ENCODE measurements around the gene RALGAPA1. TPM values are rescaled to one million over a fixed set of nuclear protein-coding genes. Genes with fewer than 3 reads are reported as not detected.

RALGAPA1 gene
- total RNA-seq, 6 experiments from 2014 or later: 16.2 to 23.3 (median 19.7) TPM

DNA sequence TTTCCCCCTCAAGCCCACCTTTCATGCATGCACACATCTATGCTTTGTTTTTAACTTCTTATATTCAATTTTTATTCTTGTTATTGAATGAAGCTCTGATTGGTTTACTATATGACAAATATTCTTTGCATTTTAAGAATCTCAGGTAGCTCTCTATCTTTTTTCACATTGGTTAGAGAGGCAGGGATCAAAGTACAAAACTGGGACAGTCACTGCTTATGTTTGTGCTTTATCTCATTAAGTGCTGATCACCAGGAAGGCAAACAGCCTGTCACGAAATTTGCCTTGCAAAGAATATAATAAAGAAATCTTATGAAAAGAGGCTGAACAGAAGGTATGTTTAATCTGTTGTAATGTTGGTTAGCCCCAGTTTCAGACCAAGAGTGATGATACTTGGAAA, 304.8 kb downstream of the RALGAPA1 start:
- intact Hi-C loops (cut with DNase I): no loop called here
- TF ChIP-seq, protein P1, sequence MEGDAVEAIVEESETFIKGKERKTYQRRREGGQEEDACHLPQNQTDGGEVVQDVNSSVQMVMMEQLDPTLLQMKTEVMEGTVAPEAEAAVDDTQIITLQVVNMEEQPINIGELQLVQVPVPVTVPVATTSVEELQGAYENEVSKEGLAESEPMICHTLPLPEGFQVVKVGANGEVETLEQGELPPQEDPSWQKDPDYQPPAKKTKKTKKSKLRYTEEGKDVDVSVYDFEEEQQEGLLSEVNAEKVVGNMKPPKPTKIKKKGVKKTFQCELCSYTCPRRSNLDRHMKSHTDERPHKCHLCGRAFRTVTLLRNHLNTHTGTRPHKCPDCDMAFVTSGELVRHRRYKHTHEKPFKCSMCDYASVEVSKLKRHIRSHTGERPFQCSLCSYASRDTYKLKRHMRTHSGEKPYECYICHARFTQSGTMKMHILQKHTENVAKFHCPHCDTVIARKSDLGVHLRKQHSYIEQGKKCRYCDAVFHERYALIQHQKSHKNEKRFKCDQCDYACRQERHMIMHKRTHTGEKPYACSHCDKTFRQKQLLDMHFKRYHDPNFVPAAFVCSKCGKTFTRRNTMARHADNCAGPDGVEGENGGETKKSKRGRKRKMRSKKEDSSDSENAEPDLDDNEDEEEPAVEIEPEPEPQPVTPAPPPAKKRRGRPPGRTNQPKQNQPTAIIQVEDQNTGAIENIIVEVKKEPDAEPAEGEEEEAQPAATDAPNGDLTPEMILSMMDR (IDR thresholded peaks at IDR 0.05): no peak
- no peak for TF ChIP-seq POLR2A (IDR thresholded peaks at IDR 0.05)
- Histone ChIP-seq H3K27me3 (no peaks in the 10 kb centered on the region), H3K4me3 (no peak overlapping the region), H3K36me3 (no peaks in the 10 kb centered on the region), H3K4me1 (no peaks in the 10 kb centered on the region), H3K9me3 (no peaks in the 10 kb centered on the region), H3K27ac (no peak overlapping the region)
- DNase-seq: no peak
- WGBS (ENCODE audit: insufficient coverage, low coverage, low lambda C conversion rate, missing lambda C conversion rate): 18% methylated on average over 1 of the region's 1 CpG
- ATAC-seq: no peak

DNA sequence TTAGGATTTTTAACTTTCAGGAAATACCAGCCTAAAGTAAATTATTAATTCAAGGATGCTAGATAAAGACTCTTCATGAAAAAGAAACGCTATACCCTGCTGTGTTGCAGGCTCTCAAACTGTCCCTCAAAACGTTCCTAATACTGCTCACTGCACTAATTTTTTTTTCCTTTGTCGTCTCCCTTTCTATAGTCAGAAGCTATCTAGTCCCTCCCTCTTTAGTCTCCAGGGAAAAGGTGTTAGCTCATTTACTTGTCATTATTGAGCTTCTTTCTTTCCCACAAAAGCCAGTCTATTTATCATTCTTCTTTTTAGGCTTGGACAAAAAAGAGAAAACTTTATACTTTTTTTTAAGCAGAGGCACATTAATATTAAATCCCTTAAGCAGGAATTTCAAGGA, 305.4 kb downstream of the RALGAPA1 start:
- H3K9me3 ChIP-seq: no peaks in the 10 kb centered on the region
- ATAC-seq (no peak), DNase-seq (no peak)
- no peaks in the 10 kb centered on the region for H3K27me3 ChIP-seq
- TF ChIP-seq, protein P1 (IDR thresholded peaks at IDR 0.05): no peak
- TF ChIP-seq POLR2A (IDR thresholded peaks at IDR 0.05): no peak
- 16% methylated on average over 3 of the region's 3 CpGs for WGBS (ENCODE audit: insufficient coverage, low coverage, low lambda C conversion rate, missing lambda C conversion rate)
- no peak overlapping the region for H3K4me3 ChIP-seq
- H3K36me3 ChIP-seq: no peaks in the 10 kb centered on the region
- no peak overlapping the region for H3K27ac ChIP-seq
- H3K4me1 ChIP-seq: no peaks in the 10 kb centered on the region
- intact Hi-C loops (cut with DNase I): no loop called here

DNA sequence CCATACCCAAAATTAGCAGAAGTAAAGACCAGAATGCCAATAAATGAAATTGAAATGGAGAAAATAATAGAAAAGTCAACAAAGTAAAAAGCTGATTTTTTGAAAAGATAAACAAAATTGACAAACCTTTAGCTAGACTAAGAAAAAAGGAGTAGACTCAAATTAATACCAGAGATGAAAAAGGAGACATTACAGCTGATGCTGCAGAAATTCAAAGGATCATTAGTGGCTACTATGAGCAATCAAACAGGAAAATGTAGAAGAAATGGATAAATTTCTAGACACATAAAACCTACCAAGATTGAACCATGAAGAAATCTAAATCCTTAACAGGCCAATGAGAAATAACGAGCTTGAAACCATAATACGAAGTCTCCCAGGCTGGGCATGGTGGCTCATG, 309.9 kb downstream of the RALGAPA1 start:
- TF ChIP-seq, protein P1 (IDR thresholded peaks at IDR 0.05): no peak
- TF ChIP-seq POLR2A (IDR thresholded peaks at IDR 0.05): no peak
- Histone ChIP-seq H3K27ac (no peak overlapping the region), H3K4me3 (no peak overlapping the region), H3K9me3 (no peaks in the 10 kb centered on the region), H3K36me3 (no peaks in the 10 kb centered on the region), H3K4me1 (no peaks in the 10 kb centered on the region), H3K27me3 (no peaks in the 10 kb centered on the region)
- WGBS (ENCODE audit: insufficient coverage, low coverage, low lambda C conversion rate, missing lambda C conversion rate): 71% methylated on average over 2 of the region's 2 CpGs
- intact Hi-C loops (cut with DNase I): no loop called here
- DNase-seq (no peak), ATAC-seq (no peak)

DNA sequence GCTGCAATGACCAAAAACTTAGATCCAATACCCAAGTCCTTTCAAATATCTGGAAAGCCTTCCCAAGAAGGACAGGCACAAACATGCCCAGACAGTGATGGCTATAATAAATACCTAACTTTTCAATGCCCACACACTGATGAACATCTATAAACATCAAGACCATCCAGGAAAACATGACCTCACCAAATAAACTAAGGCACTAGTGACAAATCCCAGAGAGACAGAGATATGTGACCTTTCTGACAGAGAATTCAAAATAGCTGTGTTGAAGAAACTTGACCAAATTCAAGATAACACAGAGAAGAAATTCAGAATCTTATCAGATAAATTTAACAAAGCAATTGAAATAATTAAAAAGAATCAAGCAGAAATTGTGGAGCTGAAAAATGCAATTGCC, 313.8 kb downstream of the RALGAPA1 start:
- ATAC-seq (no peak), DNase-seq (no peak)
- TF ChIP-seq, protein P1 (IDR thresholded peaks at IDR 0.05): no peak
- no peak for TF ChIP-seq POLR2A (IDR thresholded peaks at IDR 0.05)
- Histone ChIP-seq H3K4me3 (no peak overlapping the region), H3K4me1 (no peaks in the 10 kb centered on the region), H3K36me3 (no peaks in the 10 kb centered on the region), H3K27me3 (no peaks in the 10 kb centered on the region), H3K27ac (no peak overlapping the region), H3K9me3 (no peaks in the 10 kb centered on the region)
- intact Hi-C loops (cut with DNase I): no loop called here

DNA sequence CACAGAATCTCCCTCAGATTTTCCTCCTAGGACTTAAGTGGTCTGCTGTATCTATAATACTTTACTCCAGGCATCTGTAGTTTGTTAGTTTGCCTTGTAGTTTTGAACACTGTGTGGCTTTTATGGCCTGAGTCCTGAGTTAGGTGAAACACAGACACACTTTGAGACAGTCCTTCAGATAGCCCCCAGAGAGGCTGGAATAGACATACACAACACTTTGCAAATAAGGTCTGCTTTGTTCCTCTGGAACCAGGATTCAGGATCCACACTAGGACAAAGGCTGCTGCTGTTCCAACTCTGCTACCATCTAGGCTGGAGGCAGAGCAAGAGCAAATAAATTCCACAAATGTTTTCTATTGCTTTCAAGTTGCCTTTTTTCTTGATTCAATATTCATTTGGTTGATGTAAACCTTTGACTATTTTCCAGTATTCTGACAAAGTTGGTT, 316.5 kb downstream of the RALGAPA1 start:
- TF ChIP-seq, protein P1 (IDR thresholded peaks at IDR 0.05): no peak
- no peak for TF ChIP-seq POLR2A (IDR thresholded peaks at IDR 0.05)
- H3K4me1 ChIP-seq: no peaks in the 10 kb centered on the region
- intact Hi-C loops (cut with DNase I): no loop called here
- H3K4me3 ChIP-seq: no peak overlapping the region
- no peaks in the 10 kb centered on the region for H3K27me3 ChIP-seq
- DNase-seq (no peak), ATAC-seq (no peak)
- H3K36me3 ChIP-seq: no peaks in the 10 kb centered on the region
- no peak overlapping the region for H3K27ac ChIP-seq
- no peaks in the 10 kb centered on the region for H3K9me3 ChIP-seq

All from right lobe of liver (tissue), 6 donors.